K562 (cell line): ENCODE measurements around the gene SPATS2.

Source experiments
- EP300 ChIP-seq: IDR thresholded peaks from 2 replicates; pipeline ENCODE4 v1.6.1; 2012; ENCODE audit warnings: low read length, improper control_type of control experiment
- HDGF ChIP-seq: fragments of 450-650 bp; IDR thresholded peaks from 2 replicates; pipeline ENCODE4 v1.6.1; 2016
- KAT7 ChIP-seq: sonication (generic); formaldehyde crosslinking; IDR thresholded peaks from 2 replicates; pipeline ENCODE4 v1.8.0; 2022; ENCODE audit warnings: missing genetic modification reagents, mild to moderate bottlenecking, borderline replicate concordance
- MAFK ChIP-seq: IDR thresholded peaks from 2 replicates; pipeline ENCODE4 v1.6.1; 2011; ENCODE audit warnings: low read length, improper control_type of control experiment
- MTA3 ChIP-seq: fragments of 450-650 bp; formaldehyde crosslinking; IDR thresholded peaks from 2 replicates; pipeline ENCODE4 v1.6.1; 2017; ENCODE audit warnings: mild to moderate bottlenecking, borderline replicate concordance
- POLR2AphosphoS2 ChIP-seq: IDR thresholded peaks from 2 replicates; pipeline ENCODE4 v1.6.1; 2012; ENCODE audit warnings: low read length, improper control_type of control experiment
- PYGO2 ChIP-seq: fragments of 450-650 bp; IDR thresholded peaks from 2 replicates; pipeline ENCODE4 v1.6.1; 2016; ENCODE audit warnings: mild to moderate bottlenecking, missing genetic modification characterization, moderate library complexity, missing compliant biosample characterization
- TEAD4 ChIP-seq, 2 experiments: sonication (generic) in 1 of 2; formaldehyde crosslinking in 1 of 2; IDR thresholded peaks; 2 replicates each; pipeline versions ENCODE4 v1.6.1 to v1.8.0; 2012 to 2022; ENCODE audit warnings: borderline replicate concordance in 1 of 2, inconsistent platforms in 1 of 2, low read length in 1 of 2, mild to moderate bottlenecking in 1 of 2, missing genetic modification reagents in 1 of 2
- ZBTB1 ChIP-seq: sonication (generic); formaldehyde crosslinking; IDR thresholded peaks from 2 replicates; pipeline ENCODE4 v1.8.1; 2023; ENCODE audit warnings: missing genetic modification reagents, low read depth, mild to moderate bottlenecking, borderline replicate concordance
- TF ChIP-seq, protein P1 (sequence below): fragments of 250-450 bp; sonication (Bioruptor Pico); IDR thresholded peaks from 2 replicates; pipeline ENCODE4 v1.8.0; 2022; ENCODE audit warnings: moderate library complexity, mild to moderate bottlenecking, inconsistent platforms
- TF ChIP-seq, protein P2 (sequence below): fragments of 250-450 bp; sonication (Bioruptor Pico); IDR thresholded peaks from 2 replicates; pipeline ENCODE4 v1.4.0; 2020; ENCODE audit warnings: borderline replicate concordance
- TF ChIP-seq, protein P3 (sequence below), 3 experiments: IDR thresholded peaks in 2 of 3; conservative IDR thresholded peaks in 1 of 3; 2 replicates each; pipeline ENCODE4 v1.5.1; 2011 to 2012; ENCODE audit warnings: low read length in 3 of 3, mild to moderate bottlenecking in 3 of 3, control low read depth in 2 of 3, improper control_type of control experiment in 1 of 3, inconsistent platforms in 1 of 3, low read depth in 1 of 3, mixed read lengths in 1 of 3, moderate library complexity in 1 of 3; ENCODE audit not compliant: insufficient read depth in 2 of 3

DNA sequence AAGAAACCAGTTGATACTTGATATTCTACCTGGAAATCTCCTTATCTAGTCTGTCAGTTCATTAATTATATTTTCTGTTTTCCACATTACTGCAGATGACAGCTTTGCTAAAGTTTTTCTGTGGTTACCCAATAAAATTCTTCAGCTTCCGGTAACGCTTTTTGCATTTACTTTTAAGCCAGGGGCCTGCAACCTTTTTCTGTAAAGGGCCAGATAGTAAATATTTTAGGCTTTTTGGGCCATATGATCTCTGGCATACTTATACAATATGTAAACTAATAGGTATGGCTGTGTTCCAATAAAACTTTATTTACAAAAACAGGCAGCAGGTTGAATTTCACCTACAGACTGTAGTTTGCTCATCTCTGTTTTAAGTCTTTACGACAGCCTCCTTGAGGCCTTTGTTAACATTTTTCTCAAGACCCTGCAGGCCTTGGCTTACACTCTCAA, 48.3 kb downstream of the SPATS2 start:
- TF ChIP-seq PYGO2 (tag): no peak
- no peak for TF ChIP-seq ZBTB1 (CRISPR knock-in tag)
- TF ChIP-seq, protein P1, sequence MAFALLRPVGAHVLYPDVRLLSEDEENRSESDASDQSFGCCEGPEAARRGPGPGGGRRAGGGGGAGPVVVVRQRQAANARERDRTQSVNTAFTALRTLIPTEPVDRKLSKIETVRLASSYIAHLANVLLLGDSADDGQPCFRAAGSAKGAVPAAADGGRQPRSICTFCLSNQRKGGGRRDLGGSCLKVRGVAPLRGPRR (CRISPR knock-in tag): no peak
- TF ChIP-seq KAT7 (CRISPR knock-in tag): no peak
- TF ChIP-seq HDGF: no peak
- TF ChIP-seq, protein P2, sequence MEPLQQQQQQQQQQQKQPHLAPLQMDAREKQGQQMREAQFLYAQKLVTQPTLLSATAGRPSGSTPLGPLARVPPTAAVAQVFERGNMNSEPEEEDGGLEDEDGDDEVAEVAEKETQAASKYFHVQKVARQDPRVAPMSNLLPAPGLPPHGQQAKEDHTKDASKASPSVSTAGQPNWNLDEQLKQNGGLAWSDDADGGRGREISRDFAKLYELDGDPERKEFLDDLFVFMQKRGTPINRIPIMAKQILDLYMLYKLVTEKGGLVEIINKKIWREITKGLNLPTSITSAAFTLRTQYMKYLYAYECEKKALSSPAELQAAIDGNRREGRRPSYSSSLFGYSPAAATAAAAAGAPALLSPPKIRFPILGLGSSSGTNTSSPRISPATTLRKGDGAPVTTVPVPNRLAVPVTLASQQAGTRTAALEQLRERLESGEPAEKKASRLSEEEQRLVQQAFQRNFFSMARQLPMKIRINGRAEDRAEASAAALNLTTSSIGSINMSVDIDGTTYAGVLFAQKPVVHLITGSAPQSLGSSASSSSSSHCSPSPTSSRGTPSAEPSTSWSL (CRISPR knock-in tag): no peak
- TF ChIP-seq MAFK: no peak
- no peak for TF ChIP-seq MTA3
- TF ChIP-seq, protein P3, sequence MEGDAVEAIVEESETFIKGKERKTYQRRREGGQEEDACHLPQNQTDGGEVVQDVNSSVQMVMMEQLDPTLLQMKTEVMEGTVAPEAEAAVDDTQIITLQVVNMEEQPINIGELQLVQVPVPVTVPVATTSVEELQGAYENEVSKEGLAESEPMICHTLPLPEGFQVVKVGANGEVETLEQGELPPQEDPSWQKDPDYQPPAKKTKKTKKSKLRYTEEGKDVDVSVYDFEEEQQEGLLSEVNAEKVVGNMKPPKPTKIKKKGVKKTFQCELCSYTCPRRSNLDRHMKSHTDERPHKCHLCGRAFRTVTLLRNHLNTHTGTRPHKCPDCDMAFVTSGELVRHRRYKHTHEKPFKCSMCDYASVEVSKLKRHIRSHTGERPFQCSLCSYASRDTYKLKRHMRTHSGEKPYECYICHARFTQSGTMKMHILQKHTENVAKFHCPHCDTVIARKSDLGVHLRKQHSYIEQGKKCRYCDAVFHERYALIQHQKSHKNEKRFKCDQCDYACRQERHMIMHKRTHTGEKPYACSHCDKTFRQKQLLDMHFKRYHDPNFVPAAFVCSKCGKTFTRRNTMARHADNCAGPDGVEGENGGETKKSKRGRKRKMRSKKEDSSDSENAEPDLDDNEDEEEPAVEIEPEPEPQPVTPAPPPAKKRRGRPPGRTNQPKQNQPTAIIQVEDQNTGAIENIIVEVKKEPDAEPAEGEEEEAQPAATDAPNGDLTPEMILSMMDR (IDR thresholded peaks at IDR 0.05 in 2 of 3, conservative IDR thresholded peaks at IDR 0.05 in 1 of 3; ENCODE audit: insufficient read depth in 2 of 3, low read depth in 1 of 3, low read length in 3 of 3): no peak
- no peak for TF ChIP-seq EP300
- no peak for TF ChIP-seq TEAD4 (IDR thresholded peaks at IDR 0.05; ENCODE audit: low read length)
- TF ChIP-seq TEAD4 (CRISPR knock-in tag; IDR thresholded peaks at IDR 0.05; ENCODE audit: borderline replicate concordance): no peak
- no peak for TF ChIP-seq POLR2AphosphoS2
